ENCODE results near the gene LAIR2.

The LAIR2 gene

DNA sequence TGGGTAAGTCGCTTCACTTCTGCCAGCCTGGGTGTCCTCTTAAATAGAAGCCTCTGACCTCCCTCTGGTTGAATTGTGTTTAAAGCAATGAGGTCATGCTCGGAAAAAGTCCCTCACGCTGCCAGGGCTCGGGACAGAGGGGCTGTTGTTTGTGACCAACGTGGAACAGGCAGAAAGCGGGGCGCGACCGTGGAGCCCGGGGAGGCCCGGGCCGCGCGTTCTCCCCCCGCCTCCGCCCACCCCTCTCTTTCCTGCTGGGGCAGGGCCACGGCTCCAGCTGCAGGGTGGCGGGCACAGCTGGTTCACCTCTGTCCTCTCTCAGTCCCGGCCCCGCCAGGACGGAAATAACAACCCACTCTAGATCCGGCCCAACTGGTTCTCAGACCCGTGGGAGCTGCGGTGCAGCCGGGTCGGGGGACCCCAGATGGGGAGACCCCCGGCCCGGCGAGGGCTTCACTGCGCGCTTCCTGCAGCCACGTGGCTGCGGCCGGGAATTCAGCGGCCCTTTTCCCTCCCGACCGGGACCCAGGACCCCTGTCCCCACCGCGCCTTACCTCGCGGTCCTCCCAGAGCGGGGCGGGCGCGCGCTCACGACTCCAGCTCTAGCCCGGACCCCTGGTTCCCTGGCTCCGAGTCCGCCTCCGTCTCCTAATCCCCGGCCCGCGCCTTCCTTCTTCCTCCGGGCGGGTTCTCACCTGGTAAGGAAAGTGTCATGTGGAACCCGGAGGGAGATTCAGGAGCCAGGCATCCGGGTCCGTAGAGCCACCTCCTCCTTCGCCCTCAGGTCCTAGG is 31.4 kb upstream of the LAIR2 start:
- ATAC-seq (replicated peaks) = peak; percentile 65
- Mint-ChIP-seq H3K27me3 (peaks cover 33 to 41% of the 10 kb centered on the region in 2 donors), H3K4me3 (peak overlapping the region; percentile 32 to 46), H3K4me1 (ENCODE audit: low read depth in 2 of 2) (peaks cover 4 to 8% of the 10 kb centered on the region in 2 donors), H3K27ac (peak overlapping the region in 1 of 2 donors; percentile 62), H3K36me3 (ENCODE audit: insufficient read depth) (peaks cover 3% of the 10 kb centered on the region), H3K9me3 (no peaks in the 10 kb centered on the region)
- no peak for DNase-seq

DNA sequence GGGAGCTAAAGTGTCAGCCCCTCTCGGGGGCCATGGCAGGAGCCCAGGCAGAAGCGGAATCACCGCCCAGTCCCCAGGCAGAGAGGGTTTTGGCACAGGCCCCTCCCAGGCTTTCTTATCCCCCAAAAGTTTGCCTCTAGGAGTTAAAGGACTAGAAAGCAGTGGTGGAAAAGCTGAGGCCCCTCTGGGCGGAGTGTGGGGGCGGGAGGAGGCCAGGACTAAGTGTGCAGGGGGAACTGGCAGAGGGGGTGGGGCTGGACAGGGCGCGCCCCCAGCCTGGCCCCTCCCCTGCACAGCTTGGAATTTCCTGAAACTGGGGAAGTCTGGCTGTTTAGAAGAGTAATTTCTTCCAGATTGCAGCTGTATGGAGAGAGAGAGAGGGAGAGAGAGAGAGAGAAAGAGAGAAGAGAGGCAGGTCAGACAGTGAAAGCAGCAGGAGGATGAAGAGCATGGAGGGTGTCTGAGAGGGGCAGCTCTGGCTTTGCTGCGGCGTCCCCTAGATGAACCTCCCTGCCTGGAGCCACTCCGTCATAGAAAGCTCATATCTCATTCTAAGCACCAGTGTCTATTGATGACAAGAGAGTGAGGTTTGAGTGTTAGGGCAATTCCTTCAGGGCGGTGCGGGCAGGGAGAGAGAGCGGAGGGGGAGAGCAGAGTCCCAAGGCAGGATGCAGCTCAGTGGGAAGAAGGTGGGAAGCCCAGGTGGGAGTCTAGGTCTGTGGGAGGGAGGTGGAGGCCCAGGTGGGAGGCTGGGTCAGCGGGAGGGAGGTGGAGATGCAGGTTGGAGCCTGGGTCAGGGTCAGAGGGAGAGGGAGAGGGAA is 29.4 kb upstream of the LAIR2 start, which contains the start of gene CDC42EP5:
Gene CDC42EP5, minus strand, starts transcription at position 226 of the 821 bp plus-strand sequence. CDS start 7,749 bp downstream, outside the sequence.
- Mint-ChIP-seq H3K36me3 (ENCODE audit: insufficient read depth) (peaks cover 3% of the 10 kb centered on the region), H3K27ac (no peak within 1 kb of the TSS), H3K27me3 (peaks cover 33 to 56% of the 10 kb centered on the region in 2 donors), H3K4me1 (ENCODE audit: low read depth in 2 of 2) (peaks cover 4 to 8% of the 10 kb centered on the region in 2 donors), H3K4me3 (no peak within 1 kb of the TSS), H3K9me3 (no peaks in the 10 kb centered on the region)
- DNase-seq = no peak
- peak; percentile 39 for ATAC-seq (replicated peaks)

- Mint-ChIP-seq H3K4me1 (ENCODE audit: low read depth in 2 of 2) (peaks cover 7 to 8% of the 10 kb centered on the region in 2 donors), H3K9me3 (no peaks in the 10 kb centered on the region), H3K27ac (no peak overlapping the region), H3K4me3 (no peak overlapping the region), H3K36me3 (ENCODE audit: insufficient read depth) (peaks cover 3% of the 10 kb centered on the region), H3K27me3 (peaks cover 37 to 62% of the 10 kb centered on the region in 2 donors)
- no peak for ATAC-seq (replicated peaks)
- DNase-seq = no peak
Observed at GRCh38 chr19:54473892-54474372, 28.7 kb upstream of the LAIR2 start.

DNA sequence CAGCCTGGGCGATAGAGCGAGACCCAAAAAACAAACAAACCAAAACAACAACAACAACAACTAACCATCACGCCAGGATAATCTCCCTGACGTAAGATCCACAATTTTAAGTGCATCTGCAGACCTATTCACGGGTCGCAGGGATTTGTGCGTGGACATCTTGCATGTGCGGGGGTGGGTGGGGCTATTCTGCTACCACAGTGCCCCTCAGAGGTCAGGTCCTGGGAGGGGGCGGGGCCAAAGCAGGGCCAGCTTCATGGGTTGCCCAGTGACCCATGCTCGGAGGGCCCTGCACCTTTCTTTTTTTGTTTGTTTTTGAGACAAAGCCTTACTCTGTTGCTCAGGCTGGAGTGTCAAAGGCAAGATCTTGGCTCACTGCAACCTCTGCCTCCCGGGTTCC is 26.9 kb upstream of the LAIR2 start:
- Mint-ChIP-seq H3K4me3 (no peak overlapping the region), H3K4me1 (ENCODE audit: low read depth in 2 of 2) (peaks cover 4 to 11% of the 10 kb centered on the region in 2 donors), H3K36me3 (ENCODE audit: insufficient read depth) (peaks cover 3% of the 10 kb centered on the region), H3K27ac (no peak overlapping the region), H3K9me3 (no peaks in the 10 kb centered on the region), H3K27me3 (peaks cover 23 to 51% of the 10 kb centered on the region in 2 donors)
- DNase-seq (no peak), ATAC-seq (replicated peaks) (no peak)

- Mint-ChIP-seq H3K4me1 (ENCODE audit: low read depth in 2 of 2) (peaks cover 10 to 21% of the 10 kb centered on the region in 2 donors), H3K36me3 (ENCODE audit: insufficient read depth) (no peaks in the 10 kb centered on the region), H3K4me3 (no peak overlapping the region), H3K27ac (no peak overlapping the region), H3K27me3 (peaks cover 16 to 52% of the 10 kb centered on the region in 2 donors), H3K9me3 (no peaks in the 10 kb centered on the region)
- no peak for DNase-seq
- no peak for ATAC-seq (replicated peaks)
Observed at GRCh38 chr19:54477650-54478049, 25.0 kb upstream of the LAIR2 start.

DNA sequence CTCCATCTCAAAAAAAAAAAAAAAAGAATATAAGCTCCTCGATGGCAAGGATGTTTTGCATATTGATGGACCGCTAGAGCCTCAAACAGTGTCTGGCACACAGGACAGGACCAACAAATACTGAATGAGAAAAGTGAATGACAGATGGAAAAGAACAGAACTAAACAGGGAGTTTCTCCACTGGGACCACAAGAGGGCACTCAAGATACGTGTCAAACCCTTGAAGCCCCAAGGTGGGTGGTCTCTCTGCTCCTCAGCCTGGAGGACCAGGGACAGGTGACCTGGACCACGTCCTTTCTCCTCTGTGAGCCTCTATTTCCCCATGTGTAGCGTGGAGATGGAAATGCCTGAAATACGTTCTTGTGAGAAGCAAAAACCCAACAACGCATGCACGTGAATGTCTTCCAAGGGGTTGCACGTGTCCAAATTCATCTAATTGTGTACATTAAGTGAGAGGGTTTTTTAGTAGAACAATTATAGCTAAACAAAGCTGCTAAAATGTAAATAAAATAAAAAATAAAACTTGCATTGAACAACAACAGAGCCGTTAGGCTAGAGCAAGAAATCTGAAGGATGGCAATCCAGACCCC is 23.9 kb upstream of the LAIR2 start:
- Mint-ChIP-seq H3K27ac (no peak overlapping the region), H3K9me3 (no peaks in the 10 kb centered on the region), H3K4me1 (ENCODE audit: low read depth in 2 of 2) (peaks cover 13 to 26% of the 10 kb centered on the region in 2 donors), H3K36me3 (ENCODE audit: insufficient read depth) (peaks cover 4% of the 10 kb centered on the region), H3K27me3 (peaks cover 8 to 43% of the 10 kb centered on the region in 2 donors), H3K4me3 (no peak overlapping the region)
- DNase-seq = no peak
- ATAC-seq (replicated peaks) = peak; percentile 42

DNA sequence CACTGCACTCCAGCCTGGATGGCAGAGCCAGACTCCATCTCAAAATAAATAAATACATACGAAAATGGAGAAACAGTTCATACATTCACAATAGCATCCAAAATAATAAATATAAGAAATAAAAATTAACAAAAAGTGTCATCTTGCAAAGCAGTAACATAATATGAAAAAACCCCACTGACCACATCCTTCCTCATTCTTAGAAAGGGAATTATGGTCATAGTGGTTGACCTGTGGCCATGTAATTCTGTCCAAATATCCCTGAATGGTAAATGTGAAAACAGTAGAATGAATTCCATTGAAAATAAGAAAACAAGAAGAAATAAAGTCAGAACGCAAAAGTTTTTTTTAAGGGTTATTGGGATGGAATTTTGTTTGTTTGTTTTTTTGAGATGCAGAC is 22.6 kb upstream of the LAIR2 start:
- H3K4me3 Mint-ChIP-seq = no peak overlapping the region
- H3K27me3 Mint-ChIP-seq = peaks cover 11 to 49% of the 10 kb centered on the region in 2 donors
- H3K36me3 Mint-ChIP-seq (ENCODE audit: insufficient read depth) = peaks cover 4% of the 10 kb centered on the region
- no peaks in the 10 kb centered on the region for H3K9me3 Mint-ChIP-seq
- H3K4me1 Mint-ChIP-seq (ENCODE audit: low read depth in 2 of 2) = peaks cover 13 to 28% of the 10 kb centered on the region in 2 donors
- ATAC-seq (replicated peaks) = no peak
- no peak for DNase-seq
- no peak overlapping the region for H3K27ac Mint-ChIP-seq

- no peak overlapping the region for H3K27ac Mint-ChIP-seq
- ATAC-seq (replicated peaks) = peak; percentile 56
- no peaks in the 10 kb centered on the region for H3K9me3 Mint-ChIP-seq
- H3K27me3 Mint-ChIP-seq = peaks cover 11 to 49% of the 10 kb centered on the region in 2 donors
- peak overlapping the region; percentile 29 to 57 for H3K4me3 Mint-ChIP-seq
- H3K36me3 Mint-ChIP-seq (ENCODE audit: insufficient read depth) = peaks cover 6% of the 10 kb centered on the region
- peak in 2 of 3 experiments; percentile 42 to 43 for DNase-seq
- peaks cover 16 to 39% of the 10 kb centered on the region in 2 donors for H3K4me1 Mint-ChIP-seq (ENCODE audit: low read depth in 2 of 2)
Observed at GRCh38 chr19:54481326-54481930, 21.2 kb upstream of the LAIR2 start.

DNA sequence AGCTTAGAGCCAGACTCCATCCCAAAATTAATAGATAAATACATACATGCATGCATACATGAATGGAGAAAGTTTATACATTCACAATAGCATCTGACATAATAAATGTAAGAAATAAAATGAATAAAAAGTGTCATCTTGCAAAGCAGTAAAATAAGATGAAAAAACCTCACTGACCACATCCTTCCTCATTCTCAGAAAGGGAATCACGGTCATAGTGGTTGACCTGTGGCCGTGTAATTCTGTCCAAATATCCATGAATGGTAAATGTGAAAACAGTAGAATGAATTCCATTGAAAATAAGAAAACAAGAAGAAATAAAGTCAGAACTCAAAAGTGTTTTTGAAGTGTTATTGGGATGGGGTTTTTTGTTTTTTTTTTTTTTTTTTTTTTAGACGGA is 19.7 kb upstream of the LAIR2 start:
- H3K4me1 Mint-ChIP-seq (ENCODE audit: low read depth in 2 of 2) = peaks cover 16 to 39% of the 10 kb centered on the region in 2 donors
- peak overlapping the region in 1 of 2 donors; percentile 46 for H3K4me3 Mint-ChIP-seq
- H3K27ac Mint-ChIP-seq = no peak overlapping the region
- no peak for ATAC-seq (replicated peaks)
- H3K9me3 Mint-ChIP-seq = no peaks in the 10 kb centered on the region
- peaks cover 11 to 38% of the 10 kb centered on the region in 2 donors for H3K27me3 Mint-ChIP-seq
- no peak for DNase-seq
- peaks cover 6% of the 10 kb centered on the region for H3K36me3 Mint-ChIP-seq (ENCODE audit: insufficient read depth)

- Mint-ChIP-seq H3K27me3 (peaks cover 7 to 25% of the 10 kb centered on the region in 2 donors), H3K27ac (no peak overlapping the region), H3K36me3 (ENCODE audit: insufficient read depth) (peaks cover 6% of the 10 kb centered on the region), H3K9me3 (no peaks in the 10 kb centered on the region), H3K4me1 (ENCODE audit: low read depth in 2 of 2) (peaks cover 16 to 35% of the 10 kb centered on the region in 2 donors), H3K4me3 (peak overlapping the region in 1 of 2 donors; percentile 11)
- ATAC-seq (replicated peaks) = no peak
- no peak for DNase-seq
Observed at GRCh38 chr19:54484451-54484850, 18.2 kb upstream of the LAIR2 start.

DNA sequence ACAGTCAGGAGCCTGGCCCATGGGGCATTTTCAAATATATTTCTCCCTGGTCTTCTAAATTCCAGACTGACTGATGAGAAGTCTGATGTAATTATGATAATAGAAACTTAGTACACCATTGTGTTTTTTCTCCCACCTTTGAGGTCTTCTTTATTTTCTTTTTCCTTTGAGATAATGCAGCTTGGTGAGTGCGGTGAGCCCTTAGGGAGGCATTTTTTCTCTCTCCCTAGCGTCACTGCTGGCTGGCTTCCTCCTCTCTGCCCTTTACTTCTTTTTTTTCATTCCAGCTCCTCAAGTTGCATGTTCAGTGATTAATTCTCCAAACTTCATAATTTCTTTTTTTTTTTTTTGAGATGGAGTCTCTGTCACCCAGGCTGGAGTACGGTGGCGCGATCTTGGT is 16.8 kb upstream of the LAIR2 start:
- Mint-ChIP-seq H3K27ac (no peak overlapping the region), H3K36me3 (ENCODE audit: insufficient read depth) (peaks cover 6% of the 10 kb centered on the region), H3K4me1 (ENCODE audit: low read depth in 2 of 2) (peaks cover 14 to 34% of the 10 kb centered on the region in 2 donors)

GRCh38 chr19:54489341-54489740 is 13.3 kb upstream of the LAIR2 start:
- no peak for ATAC-seq (replicated peaks)

More for the DNA sequence above, 16.8 kb upstream of the LAIR2 start:
- ATAC-seq (replicated peaks) (no peak), DNase-seq (no peak)
- Mint-ChIP-seq H3K9me3 (no peaks in the 10 kb centered on the region), H3K27me3 (peaks cover 7 to 20% of the 10 kb centered on the region in 2 donors), H3K4me3 (peak overlapping the region; percentile 53 to 66)

GRCh38 chr19:54489766-54490165 is 12.9 kb upstream of the LAIR2 start:
- H3K4me3 Mint-ChIP-seq = no peak overlapping the region
- H3K27ac Mint-ChIP-seq = no peak overlapping the region
- ATAC-seq (replicated peaks) = no peak
- H3K36me3 Mint-ChIP-seq (ENCODE audit: insufficient read depth) = peaks cover 2% of the 10 kb centered on the region
- H3K9me3 Mint-ChIP-seq = no peaks in the 10 kb centered on the region
- peaks cover 5 to 27% of the 10 kb centered on the region in 2 donors for H3K27me3 Mint-ChIP-seq
- H3K4me1 Mint-ChIP-seq (ENCODE audit: low read depth in 2 of 2) = peaks cover 3 to 20% of the 10 kb centered on the region in 2 donors
- DNase-seq = no peak

More at GRCh38 chr19:54489341-54489740, 13.3 kb upstream of the LAIR2 start:
- Mint-ChIP-seq H3K36me3 (ENCODE audit: insufficient read depth) (peaks cover 2% of the 10 kb centered on the region), H3K27ac (no peak overlapping the region), H3K4me3 (no peak overlapping the region), H3K9me3 (no peaks in the 10 kb centered on the region), H3K4me1 (ENCODE audit: low read depth in 2 of 2) (peaks cover 3 to 20% of the 10 kb centered on the region in 2 donors), H3K27me3 (peaks cover 6 to 27% of the 10 kb centered on the region in 2 donors)
- no peak for DNase-seq

All from effector memory CD8-positive, alpha-beta T cell (primary cell).